Dermis microvascular lymphatic vessel endothelial cell (primary cell): ENCODE measurements around the gene EDN2. TPM values are rescaled to one million over a fixed set of nuclear protein-coding genes. Genes with fewer than 3 reads are reported as not detected.

Source experiments
- DNase-seq, 2 donors: peaks; one replicate each; pipeline versions ENCODE4 v3.0.0 to v3.0.0-alpha.2; 2010; ENCODE audit warnings: low read depth in 2 of 2
- total RNA-seq: library from RNA; depleted of rRNA; stranded (reverse); fragments of >200 nt; gene quantifications from 2 replicates; pipeline ENCODE4 v1.2.1, GENCODE V29; 2014

EDN2 gene
- total RNA-seq, 1 donor from 2014 or later: not detected

DNA sequence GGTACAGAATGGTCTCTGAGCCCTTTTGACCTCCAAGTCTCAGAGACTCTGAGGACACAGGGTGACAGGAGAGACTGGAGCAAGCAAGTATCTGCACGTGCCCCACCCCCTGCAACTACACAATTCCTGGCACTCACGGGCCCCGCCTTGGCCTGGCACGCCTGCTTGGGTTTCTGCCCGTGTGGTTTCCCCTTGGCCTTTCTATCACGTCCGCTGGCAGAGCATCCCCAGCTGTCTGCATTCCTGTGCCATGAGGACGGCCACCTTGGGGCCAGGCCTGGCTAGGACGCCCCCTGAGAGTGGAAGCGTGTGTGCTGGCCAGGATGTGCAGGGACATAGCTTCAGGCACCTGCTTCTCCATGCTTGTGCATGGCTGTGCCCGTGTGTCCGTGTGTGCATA lies 14.3 kb upstream of the EDN2 start:
- peak; percentile 27 to 36 for DNase-seq

DNA sequence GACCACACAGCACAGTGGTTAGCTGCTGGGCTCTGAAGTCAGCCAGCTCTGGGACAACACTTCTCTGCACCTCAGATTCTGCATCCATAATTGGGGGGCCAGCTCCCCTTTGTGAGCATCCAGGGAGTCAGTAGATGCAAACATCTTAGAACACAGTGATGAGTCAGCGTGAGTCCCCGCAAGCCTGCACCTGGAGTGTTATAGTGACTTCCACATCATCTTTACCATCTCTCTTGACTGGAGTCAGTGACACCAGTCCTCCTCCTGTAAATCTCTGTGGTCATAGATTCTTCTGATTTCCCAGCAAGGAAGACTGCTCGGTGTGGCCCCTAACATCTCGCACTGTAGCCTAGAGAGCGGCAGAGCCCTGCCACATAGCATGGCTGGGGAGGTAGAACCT lies 13.9 kb upstream of the EDN2 start:
- no peak for DNase-seq

DNA sequence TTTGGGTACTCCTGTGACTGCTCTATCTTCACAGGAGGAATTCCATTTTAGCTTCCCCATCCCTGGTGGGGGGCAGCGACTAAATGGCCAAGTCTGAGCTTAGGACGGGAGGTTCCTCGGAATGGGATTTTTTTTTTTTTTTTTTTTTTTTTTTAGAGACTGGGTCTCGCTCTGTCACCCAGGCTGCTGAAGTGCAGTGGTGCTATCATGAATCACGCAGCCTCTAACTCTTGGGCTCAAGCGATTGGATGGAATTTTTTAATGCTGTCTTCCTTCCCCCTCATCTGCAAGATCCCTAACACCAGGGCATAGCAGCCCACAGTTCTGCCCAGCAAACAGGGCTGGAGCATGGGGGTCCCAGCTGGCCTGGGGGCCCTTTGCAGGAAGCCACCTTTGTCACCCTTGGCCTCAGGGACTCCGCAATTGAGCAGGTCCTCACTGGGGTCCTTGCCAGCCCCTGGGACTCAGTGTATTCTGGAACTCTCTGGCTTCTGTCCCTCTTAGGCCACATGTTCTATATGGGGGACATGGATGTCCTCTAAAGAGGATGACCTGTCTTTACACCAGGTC lies 13.1 kb upstream of the EDN2 start:
- DNase-seq: no peak

DNA sequence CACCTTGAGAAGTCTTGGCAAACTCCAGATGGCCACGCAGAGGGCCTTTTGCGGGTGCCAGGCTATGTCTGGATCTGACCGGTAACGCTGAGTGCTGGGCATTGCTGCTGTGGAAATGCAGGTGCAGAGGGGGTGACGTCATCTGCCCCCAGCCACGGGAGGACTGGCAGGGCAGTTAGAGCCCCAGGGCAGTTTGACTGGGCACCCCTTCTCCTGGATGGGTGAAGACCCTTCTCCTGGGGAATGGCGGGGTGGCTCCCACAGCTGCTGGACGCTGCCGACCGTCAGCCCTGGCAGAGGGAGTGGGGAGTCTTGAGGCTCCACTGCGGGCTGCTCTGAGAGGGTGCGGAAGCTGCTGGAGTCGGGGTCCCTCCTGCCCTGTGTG lies 12.6 kb upstream of the EDN2 start:
- no peak for DNase-seq

DNA sequence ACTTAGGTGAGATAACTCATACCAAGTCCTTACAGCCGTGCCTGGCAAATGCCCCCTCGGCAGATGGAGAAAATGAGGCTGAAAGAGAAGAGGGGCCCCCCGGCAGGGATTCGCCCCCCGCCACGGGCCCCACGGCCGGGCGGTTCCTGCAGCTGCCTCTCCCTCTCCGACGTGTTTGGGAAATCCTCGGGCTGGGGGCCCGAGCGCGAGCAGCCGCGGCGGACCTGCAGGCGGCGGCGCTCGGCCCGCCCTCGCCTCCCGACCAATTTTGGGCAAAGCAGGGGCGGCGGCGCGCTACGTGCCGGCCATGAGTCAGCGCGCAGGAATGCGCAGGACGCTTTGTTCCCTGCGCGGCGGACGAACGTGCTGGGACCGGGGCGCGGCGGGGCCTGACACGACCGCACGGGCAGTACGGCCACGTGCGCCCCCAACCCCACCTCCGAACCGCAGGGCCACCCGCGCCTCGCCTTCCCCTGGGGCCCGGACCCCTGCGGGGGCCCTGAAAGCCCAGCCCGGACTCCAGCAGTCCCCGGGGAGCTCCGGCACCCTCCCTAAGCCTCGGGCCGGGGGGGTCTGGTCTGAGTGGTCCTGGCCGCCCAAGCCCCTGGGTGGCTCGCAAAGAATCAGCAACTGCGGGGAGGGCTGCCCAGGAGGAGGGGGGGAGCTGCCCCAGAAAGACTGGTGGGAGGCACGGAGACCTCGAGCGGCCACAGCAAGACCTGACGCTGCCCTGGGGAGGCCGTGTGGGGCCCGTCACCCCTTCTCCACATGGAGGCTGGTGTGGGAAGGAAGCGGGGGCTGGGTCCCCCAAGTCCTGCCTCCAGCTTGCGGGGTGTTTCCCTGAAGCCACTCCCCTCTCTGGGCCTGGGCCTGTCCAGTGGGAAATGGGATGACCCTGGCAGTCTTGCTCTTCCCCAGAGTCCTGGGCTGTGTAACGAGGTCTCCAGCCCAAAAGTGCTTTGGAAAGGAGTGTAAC lies 11.9 kb upstream of the EDN2 start:
- peak; percentile 32 to 70 for DNase-seq

DNA sequence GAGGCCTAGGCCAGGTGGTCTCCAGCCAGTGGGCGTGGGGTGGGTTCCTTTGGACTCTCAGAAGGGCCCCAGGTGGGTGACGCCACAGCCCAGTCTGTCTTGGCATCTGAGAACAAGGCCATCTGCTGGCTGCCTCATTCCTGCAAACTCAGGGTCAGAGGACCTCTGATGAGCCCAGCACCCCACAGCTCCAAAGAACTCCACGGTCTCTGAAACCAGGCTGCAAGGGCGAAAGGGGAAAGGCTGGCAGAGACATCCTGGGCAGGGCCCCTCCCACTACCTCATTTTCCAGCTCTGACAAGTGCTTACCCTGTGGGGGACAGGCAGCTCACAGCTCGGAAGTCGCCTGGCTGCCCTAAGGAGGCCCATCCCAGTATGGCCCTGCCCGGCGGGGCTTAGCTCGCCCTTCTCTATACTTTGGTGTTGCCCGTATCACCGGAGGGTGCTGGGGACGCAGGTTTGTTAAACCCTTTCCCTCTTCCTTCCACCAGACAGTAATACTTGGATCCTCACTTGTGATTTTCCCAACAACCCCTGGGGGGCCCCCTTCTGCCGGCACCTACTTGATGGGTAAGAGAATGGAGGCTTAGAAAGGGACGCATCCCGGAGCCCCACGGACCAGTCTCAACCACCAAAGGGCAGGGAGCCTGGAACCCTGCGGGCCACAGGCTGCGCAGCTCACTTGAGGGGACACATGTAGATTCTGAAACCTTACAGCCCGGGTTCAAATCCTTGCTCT lies 10.9 kb upstream of the EDN2 start:
- DNase-seq: peak in 1 of 2 donors; percentile 46

DNA sequence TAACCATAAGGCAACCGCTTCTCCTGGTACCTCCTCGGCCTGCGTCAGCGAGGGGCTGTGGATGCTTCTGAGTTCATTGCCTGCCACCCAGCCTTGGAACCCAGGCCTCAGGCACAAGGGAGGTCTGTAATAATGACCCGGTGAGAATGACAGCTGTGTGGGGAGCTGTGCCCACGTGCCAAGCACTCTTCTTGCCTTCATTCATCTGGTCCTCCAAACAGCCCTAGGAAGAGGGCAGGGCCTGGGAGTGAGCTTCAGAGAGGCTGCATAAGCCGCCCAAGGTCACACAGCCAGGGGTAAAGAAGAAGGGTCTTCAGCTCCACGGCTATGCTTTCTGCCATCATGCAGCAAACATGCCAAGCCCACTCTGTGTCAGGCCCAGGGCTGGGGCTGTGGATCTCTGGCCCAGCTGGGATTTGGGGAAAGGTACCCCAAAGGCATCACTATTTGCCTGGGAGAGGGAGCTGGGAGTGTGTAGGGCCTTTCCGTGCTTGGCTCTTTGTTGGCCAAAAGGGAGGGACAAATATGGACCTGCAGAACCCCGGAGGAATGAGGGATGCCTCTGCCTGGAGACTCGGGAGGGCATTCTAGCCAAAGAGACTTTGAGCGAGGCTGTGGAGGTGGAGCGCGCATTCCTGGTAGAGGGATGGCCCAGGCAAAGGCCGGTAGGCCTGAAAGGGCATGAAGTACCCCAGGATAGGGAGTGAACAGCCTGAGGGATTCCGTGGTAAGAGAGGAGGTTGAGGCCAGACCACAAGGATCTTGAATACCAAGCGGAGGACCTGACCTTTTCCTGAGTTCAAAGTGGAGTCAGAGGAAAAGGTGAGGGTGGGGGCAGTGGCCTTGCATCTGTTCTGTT lies 10.1 kb upstream of the EDN2 start:
- DNase-seq: no peak

DNA sequence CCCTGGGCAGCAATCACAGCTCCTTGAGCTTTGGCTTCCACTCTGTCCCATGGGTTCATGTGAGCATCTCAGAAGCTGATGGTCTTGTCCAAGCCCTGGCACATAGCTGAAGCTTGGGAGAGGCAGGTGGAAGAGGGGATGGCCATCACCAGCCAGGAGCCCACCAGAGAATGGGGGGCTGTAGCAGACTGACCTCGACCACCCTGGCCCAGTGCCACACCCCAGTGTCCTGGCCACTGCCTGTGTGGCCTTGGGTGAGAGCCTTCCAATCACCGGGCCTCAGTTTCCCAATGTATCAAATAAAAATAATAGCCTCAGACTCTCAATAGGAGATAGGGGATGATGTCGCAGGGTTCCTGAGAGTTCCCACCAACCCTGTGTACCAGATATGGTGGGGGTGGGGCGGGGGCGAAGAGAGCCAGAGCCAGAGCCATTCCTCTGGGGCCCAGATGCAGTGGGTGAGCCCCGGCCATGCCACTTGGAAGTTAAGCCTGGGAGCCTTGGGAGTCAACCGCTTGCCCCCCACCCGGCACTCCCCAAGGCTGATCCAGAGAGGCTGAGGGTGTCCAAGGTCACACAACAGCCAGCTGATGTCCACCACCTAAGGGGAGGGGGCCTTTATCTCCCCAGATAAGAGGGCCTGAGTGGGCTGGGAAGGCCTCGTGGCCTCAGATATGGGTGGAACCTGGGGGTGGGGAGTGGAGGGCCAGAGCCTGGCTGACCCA lies 9.3 kb upstream of the EDN2 start:
- no peak for DNase-seq

DNA sequence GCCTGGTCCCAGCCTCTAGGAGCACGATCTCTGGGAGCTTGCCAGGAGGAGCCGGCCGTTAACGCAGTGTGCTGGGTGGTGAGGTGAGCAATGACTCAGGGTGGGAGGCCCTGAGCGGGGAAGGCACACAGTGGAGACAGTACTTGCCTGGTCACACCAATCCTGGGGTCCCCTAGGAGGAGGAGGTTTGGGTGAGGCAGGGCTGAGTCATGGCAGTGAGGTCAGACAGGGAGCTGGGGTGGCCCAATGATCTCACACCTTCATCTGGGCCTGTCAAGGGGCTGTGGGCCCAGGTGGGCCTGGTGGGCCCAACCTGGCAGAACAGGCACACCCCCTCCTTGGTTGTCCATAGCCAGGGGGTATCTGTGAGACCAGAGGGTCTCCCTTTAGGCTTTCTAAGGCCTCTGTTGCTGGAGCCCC lies 8.6 kb upstream of the EDN2 start:
- peak in 1 of 2 donors; percentile 41 for DNase-seq

DNA sequence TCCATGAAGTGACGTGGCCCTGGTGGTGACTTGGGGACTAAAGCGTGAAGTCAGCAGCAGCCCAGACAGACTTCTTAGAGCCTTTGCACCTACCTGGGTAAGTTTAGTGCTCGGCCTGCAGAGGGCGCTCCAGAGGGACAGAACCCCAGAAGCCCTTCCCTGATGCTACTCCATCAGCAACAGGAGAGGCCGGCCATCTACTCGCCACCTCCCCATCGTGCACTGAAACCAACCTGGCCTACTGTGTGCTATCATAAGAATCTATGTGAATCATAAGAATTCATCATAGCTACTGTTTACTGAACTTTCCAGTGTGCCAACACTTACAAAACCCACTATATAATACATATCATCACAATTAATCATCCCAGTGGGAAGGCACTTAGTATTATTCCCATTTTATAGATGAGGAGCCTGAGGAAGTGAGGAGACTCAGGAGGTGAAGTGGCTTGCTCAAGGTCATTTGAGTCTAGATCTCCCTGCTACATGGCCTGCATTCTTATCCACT lies 7.9 kb upstream of the EDN2 start:
- peak in 1 of 2 donors; percentile 41 for DNase-seq

DNA sequence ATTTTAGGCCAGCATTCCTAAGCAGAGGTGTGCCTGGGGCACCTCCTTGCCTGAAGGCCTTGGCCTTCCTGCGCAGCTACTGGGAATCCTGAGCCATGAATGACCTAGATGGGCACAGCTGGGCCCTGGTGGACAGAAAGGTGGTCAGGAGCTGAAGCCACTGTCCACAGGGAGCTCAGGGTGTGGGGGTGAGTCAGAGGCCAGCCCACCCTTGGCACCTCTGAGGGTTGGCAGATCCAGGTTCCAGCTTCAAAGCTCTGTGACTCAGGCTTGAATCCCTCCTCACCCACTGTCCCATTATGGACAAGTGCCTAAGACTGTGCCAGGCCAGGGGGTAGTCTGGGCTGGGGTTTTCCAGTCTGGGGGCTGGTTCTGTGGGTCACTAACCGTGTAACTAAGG lies 6.4 kb upstream of the EDN2 start:
- no peak for DNase-seq

DNA sequence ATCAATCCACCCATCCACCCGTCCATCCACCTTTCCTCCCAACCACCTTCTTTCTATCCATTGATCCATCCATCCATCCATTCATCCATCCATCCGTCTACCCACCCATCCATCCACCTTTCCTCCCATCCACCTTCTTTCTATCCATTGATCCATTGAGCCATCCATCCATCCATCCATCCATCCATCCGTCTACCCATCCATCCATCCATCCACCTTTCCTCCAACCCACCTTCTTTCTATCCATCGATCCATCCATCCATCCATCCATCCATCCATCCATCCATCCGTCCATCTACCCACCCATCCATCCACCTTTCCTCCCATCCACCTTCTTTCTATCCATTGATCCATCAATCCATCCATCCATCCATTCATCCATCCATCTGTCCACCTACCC lies 5.1 kb upstream of the EDN2 start:
- no peak for DNase-seq

DNA sequence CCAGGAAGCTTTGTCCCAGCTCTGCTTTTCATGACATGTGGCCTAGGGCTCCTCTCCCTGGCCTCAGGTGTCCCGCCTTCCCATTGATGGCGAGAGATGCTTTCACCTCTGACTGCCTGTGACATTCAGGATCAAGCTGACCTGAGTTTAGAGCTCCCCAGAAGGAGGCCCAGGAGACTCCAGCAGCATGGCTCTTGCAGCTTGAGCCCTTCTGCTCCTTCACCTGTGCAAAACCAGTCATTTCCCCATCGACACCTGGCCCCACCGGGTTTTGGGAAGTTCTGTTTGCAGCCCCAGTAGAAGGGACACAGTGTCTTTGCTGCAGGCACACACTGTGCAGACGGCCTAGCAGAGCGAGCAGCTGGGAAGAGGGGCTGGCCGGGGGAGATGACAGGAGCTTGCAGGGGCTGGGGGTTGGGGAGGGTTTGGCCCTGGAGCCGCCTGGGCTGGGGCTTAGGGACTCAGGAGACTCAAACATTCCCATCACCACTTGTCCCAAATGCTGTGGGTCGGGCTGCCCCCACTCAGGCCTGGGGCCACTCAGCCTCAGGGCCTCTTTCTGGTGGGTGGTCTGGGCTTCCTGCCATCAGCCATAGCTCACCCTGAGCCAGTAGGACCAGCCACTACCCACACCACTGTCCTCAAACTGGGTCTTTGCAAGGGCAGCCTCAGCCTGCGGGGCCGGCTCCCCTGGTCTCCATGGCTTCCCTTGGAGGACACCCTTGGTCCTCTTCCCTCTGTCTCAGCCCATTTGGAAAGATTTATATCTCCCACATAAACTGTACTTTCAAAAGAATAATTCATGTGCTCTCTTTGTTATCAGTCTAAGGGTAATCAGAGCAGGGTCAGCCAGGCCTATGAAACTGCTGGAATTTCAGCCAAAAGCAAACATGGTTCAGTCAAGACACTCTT lies 3.8 kb upstream of the EDN2 start:
- DNase-seq: no peak

DNA sequence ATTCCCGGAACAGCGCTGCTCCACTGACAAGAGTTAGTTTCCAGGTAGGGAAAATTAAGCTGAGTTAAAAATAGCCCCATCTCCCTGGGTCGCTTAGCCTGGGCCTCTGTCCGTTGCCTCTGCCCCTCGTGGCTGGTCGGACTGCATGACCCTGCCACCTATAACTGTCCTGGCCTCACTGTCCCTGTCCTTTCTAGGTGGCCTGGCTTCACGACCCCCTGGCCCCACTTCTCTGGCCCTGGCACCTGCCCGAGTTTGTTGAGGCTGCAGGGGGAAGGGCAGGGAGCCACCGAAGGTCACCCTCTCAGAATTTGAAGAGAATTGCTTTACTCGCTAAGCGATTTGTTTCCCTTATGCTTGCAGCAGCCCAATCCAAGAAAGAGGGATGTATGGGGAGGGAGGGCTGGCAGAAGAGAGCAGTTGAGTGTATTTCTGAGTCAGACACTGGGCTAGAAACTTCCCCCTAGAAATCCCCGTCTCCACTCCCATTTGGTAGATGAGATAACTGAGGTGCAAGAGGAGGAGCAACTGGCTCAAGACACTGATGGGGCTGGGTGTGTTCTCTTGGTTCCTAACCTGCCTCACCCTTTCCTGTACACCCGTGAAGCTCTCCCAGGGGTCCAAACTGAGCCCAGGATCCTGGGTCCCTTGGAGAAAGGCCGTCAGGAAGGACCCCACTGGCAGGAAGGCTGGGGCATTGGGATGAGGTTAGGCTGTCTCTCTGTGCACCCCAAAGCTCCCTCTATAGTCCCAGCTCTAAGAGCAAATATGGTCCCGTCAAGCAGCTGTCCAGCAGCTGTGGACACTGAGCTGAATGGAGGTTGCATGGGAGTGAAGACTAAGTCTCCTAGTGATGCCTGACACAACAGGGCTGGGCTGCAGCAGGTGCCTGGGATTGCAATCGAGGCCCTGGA lies 2.9 kb upstream of the EDN2 start:
- DNase-seq: no peak

DNA sequence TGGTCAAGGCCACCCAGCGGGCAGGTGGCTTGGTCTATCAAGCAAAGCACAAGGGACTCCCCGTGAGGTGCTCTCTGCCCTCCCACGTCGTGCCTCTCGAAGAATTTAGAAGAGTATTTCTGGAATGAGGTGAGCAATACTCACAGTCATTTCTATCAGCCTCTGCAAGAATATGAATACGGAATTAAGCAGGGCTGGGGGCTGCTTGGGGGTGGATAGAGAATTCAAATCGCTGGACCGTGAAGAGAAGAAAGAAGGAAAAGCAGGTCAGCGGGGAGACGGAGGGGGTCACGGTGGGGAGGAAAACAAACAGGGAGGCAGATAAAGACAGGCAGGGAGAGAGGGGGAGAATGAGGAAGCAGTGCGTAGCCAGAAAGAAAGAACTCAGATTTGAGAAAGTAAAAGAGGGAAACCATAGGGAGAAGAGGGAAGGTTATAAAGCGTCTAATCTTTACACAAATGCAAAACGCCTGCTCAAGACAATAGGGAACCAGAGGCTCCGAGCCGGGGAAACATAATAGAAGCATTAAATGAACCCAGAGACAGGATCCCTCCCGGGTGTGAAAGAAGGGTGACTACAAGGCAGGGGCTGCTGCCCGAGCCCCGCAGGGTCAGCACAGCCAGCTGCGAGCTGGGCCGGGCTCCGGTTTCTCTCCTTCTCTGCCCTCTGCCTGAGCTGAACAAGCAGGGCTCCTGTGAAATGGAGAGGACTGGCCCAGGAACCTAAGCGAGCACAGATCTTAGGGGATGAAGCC lies 2.1 kb upstream of the EDN2 start:
- DNase-seq: no peak

DNA sequence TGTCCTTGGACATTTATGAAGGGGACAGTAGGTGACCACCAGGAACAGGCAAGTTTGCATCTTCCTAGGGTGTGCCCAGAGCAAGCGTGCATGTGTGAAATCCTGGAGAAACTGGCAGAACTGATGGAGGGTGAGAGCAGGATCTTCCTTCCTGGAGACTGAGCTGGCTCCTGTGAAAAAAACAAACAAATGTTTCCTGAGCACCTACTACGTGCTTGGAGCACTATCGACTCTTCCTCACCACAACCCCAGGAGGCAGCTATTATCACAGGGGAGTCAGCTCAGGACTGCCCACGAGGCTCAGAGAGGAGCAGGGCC lies 1.5 kb upstream of the EDN2 start:
- DNase-seq: no peak

DNA sequence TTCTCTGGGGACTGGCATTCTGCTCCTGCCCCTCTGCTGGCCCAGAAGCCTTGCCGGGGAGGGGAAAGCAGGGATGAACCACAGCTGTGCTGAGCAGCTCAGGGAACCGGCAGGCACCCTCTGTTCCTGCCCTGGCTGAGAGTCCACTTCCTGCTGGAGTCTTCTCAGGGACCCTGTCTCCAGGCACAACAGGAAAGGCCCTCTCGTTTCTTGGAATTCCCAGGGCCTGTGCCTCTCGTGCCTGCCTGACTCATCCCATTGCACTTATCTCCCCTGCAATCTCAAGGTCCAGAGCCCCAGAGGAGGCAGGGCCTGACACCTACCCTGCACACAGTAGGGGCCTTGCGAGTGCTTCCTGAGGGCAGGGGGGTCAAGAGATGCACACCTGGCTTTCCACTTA lies 1.1 kb upstream of the EDN2 start:
- DNase-seq: peak in 1 of 2 donors; percentile 67

DNA sequence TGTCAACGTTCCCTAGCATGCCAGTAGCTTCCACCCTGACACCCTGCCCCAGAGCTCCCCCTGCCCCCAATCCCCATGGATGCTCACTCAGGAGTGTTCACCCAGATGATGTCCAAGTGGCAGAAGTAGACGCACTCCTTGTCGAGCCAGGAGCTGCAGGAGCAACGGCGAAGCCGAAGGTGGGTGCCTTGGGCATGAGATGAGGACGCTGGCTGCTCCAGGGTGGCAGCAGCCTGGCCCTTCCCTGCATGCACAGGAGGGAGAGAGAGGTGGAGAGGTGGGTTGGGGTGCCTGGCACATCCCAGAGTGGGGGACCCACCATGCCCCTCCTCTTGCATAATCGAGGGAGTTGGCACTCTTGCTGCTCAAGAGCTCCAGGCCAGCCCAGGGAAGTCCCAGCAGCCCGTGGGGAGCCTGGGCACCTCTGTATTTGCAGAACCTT lies 502 bp downstream of the EDN2 start:
- no peak for DNase-seq
